ENCODE measurements around the gene ANKHD1. TPM values are rescaled to one million over a fixed set of nuclear protein-coding genes. Genes with fewer than 3 reads are reported as not detected.

ANKHD1 gene
- total RNA-seq, 1 experiment from 2014 or later: 109 TPM

- DNase-seq: no peak
- no peaks in the 10 kb centered on the region for H3K9me3 ChIP-seq (ENCODE audit: insufficient read depth, low read depth)
- H3K79me2 ChIP-seq (ENCODE audit: low read depth): no peaks in the 10 kb centered on the region
- no peaks in the 10 kb centered on the region for H3K27me3 ChIP-seq (ENCODE audit: insufficient read depth, low read depth)
- no peaks in the 10 kb centered on the region for H4K20me1 ChIP-seq (ENCODE audit: insufficient read depth)
- peak overlapping the region; percentile 17; the same call in 1 of the 2 replicates for H3K27ac ChIP-seq
- H3F3A ChIP-seq (ENCODE audit: insufficient read depth, low read depth): no peaks in the 10 kb centered on the region; the same call in 1 of the 2 replicates
- no peak for TF ChIP-seq CTCF (conservative IDR thresholded peaks at IDR 0.05)
- TF ChIP-seq EZH2 (IDR thresholded peaks at IDR 0.05; ENCODE audit: low read depth): no peak
- H3K4me2 ChIP-seq: no peak overlapping the region
- H3K9me2 ChIP-seq (ENCODE audit: insufficient read depth): no peaks in the 10 kb centered on the region
- H3K4me3 ChIP-seq: no peak overlapping the region
- H3K36me3 ChIP-seq (ENCODE audit: low read depth): no peaks in the 10 kb centered on the region
- H3K4me1 ChIP-seq (replicated peaks; ENCODE audit: insufficient read depth): no peaks in the 10 kb centered on the region
- no TSS peak for BruUV-seq (replicated peaks)
- H2AFZ ChIP-seq: no peak overlapping the region
- ChIA-PET POLR2A (ENCODE audit: unreplicated experiment) (interaction anchor here (0.5 kb wide), 1 partner anchor 10 kb away, joined by 3 read pairs; no protein-coding TSS in a partner anchor), CTCF (no interaction called here)
- intact Hi-C loops (cut with micrococcal nuclease; ENCODE audit: unreplicated experiment): no loop called here
Observed at GRCh38 chr5:140391312-140391711, 10.3 kb upstream of the ANKHD1 start.

GRCh38 chr5:140391732-140392131 is 9.9 kb upstream of the ANKHD1 start:
- no TSS peak for BruUV-seq (replicated peaks)
- Histone ChIP-seq H3K9me2 (ENCODE audit: insufficient read depth) (no peaks in the 10 kb centered on the region), H3K27me3 (ENCODE audit: insufficient read depth, low read depth) (no peaks in the 10 kb centered on the region), H2AFZ (no peak overlapping the region), H3K27ac (peak overlapping the region; percentile 17; the same call in 1 of the 2 replicates), H3K79me2 (ENCODE audit: low read depth) (no peaks in the 10 kb centered on the region), H4K20me1 (ENCODE audit: insufficient read depth) (no peaks in the 10 kb centered on the region), H3K9me3 (ENCODE audit: insufficient read depth, low read depth) (no peaks in the 10 kb centered on the region), H3K4me3 (no peak overlapping the region), H3K4me1 (replicated peaks; ENCODE audit: insufficient read depth) (no peaks in the 10 kb centered on the region), H3K4me2 (no peak overlapping the region), H3K36me3 (ENCODE audit: low read depth) (no peaks in the 10 kb centered on the region), H3F3A (ENCODE audit: insufficient read depth, low read depth) (no peaks in the 10 kb centered on the region; the same call in 1 of the 2 replicates)
- TF ChIP-seq EZH2 (IDR thresholded peaks at IDR 0.05; ENCODE audit: low read depth) (no peak), CTCF (conservative IDR thresholded peaks at IDR 0.05) (no peak)
- ChIA-PET POLR2A (ENCODE audit: unreplicated experiment) (interaction anchor here (0.5 kb wide), 1 partner anchor 9 kb away, joined by 3 read pairs; no protein-coding TSS in a partner anchor), CTCF (no interaction called here)
- intact Hi-C loops (cut with micrococcal nuclease; ENCODE audit: unreplicated experiment): no loop called here
- DNase-seq: peak in 1 of 2 experiments; percentile 55

DNA sequence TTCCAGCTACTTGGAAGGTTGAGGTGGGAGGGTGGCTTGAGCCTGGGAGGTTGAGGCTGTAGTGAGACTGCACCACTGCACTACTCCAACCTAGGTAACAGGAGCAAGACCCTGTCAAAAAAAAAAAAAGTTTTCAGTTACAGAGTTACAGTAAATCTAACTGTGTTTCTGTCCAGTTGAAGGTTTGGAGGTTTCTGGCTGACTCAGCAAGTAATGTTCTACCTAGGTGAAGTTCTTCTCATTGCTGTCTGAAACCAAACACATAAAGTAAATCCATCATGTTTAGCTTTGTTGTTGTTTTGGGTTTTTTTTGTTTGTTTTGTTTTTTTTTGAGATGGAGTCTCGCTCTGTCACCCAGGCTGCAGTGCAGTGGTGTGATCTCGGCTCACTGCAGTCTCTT is 7.9 kb upstream of the ANKHD1 start:
- intact Hi-C loops (cut with micrococcal nuclease; ENCODE audit: unreplicated experiment): no loop called here
- no TSS peak for BruUV-seq (replicated peaks)
- Histone ChIP-seq H3K27me3 (ENCODE audit: insufficient read depth, low read depth) (no peaks in the 10 kb centered on the region), H3K9me3 (ENCODE audit: insufficient read depth, low read depth) (no peaks in the 10 kb centered on the region), H3K4me2 (no peak overlapping the region), H3K9me2 (ENCODE audit: insufficient read depth) (no peaks in the 10 kb centered on the region), H3K27ac (no peak overlapping the region), H3F3A (ENCODE audit: insufficient read depth, low read depth) (peaks cover 10% of the 10 kb centered on the region; the same call in 1 of the 2 replicates), H4K20me1 (ENCODE audit: insufficient read depth) (no peaks in the 10 kb centered on the region), H3K79me2 (ENCODE audit: low read depth) (0 out of 2 replicates have a peak, but pooled peaks cover 3% of the 10 kb centered on the region), H2AFZ (no peak overlapping the region), H3K4me3 (no peak overlapping the region), H3K4me1 (replicated peaks; ENCODE audit: insufficient read depth) (peaks cover 14% of the 10 kb centered on the region), H3K36me3 (ENCODE audit: low read depth) (no peaks in the 10 kb centered on the region)
- DNase-seq: no peak
- ChIA-PET POLR2A (ENCODE audit: unreplicated experiment) (interaction anchor here (0.5 kb wide), 1 partner anchor 170 kb away, joined by 34 read pairs; no protein-coding TSS in a partner anchor), CTCF (interaction anchor here (0.6 to 0.7 kb wide), 2 partner anchors 93 to 804 kb away, joined by 3 to 4 read pairs; no protein-coding TSS in a partner anchor)
- TF ChIP-seq EZH2 (IDR thresholded peaks at IDR 0.05; ENCODE audit: low read depth) (no peak), CTCF (conservative IDR thresholded peaks at IDR 0.05) (no peak)
